ENCODE measurements around the gene PRAF2.

- TF ChIP-seq CTCF (IDR thresholded peaks at IDR 0.05; ENCODE audit: poor library complexity): no peak
- no peak for TF ChIP-seq EZH2phosphoT487 (IDR thresholded peaks at IDR 0.05; ENCODE audit: low read depth, severe bottlenecking, unreplicated experiment)
These were observed 22.6 kb upstream of the PRAF2 start for GRCh38 chrX:49096419-49096818.
